ENCODE results near the gene OR1D5. TPM values are rescaled to one million over a fixed set of nuclear protein-coding genes. Genes with fewer than 3 reads are reported as not detected.
"Not testable (repeated sequence)": the region's sequence is repeated elsewhere in the genome, so short reads cannot be mapped to it uniquely, and the experiment has no call there.

Gene OR1D5
- total and polyA plus RNA-seq, 2 donors from 2014 or later, result not detected

DNA sequence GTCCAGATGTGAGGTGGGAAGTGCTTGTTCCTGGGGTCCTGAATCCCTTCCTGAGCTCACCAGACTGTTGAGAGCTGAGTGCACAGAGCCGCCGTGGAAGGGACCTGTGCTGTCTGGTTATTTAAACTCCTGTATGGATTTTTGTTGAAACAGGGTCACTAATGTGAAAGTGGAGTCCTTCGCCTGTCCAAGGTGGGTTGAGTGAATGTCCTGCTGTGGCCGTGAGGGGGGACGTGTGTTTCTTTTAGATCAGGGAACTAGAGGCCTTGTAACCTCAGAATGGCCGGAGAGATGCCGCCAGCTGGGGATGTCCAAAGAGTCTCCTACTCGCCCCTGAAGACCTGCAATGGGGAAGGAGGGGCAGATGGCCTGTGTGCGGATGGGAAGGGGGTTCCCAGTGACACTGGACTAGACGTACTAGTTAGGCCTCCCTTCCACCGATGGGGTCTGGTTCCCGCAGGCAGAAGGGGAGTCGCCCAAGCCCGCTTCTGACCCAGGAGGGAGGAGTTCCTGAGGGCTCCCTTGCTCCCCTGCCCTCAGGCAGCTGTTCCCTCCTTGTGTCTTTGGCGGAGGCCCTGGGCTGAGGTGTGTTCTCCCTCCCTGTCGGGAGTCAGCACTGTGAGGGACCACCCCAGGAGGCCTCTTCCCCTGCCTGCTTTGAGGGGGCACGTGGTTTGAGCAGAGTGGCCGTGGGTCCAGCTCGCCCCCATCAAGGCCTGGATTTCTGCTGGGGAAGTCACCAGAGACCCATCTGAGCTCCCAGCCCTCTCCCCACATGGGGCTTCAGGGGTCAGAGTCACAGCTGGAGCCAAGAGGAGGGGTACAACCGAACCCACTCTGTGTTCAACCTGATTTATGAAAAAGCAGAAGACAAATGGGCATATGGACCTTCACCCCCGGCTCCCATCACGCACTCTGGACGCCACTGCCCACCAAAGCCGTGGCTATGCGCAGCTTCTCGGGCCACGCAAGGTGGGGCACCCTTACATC, 30.9 kb downstream of the OR1D5 start:
- H3K27ac ChIP-seq (ENCODE audit: low read depth in 2 of 2, low read length in 2 of 2), result no peak overlapping the region
- FAIRE-seq (no peak), DNase-seq (peak in 1 of 5 donors; percentile 35)
- H3K4me1 ChIP-seq (ENCODE audit: control insufficient read depth in 2 of 3, insufficient read depth in 2 of 3, low read depth in 1 of 3, low read length in 3 of 3), result no peaks in the 10 kb centered on the region
- no peak overlapping the region for H3K4me3 ChIP-seq (ENCODE audit: low read length in 3 of 3)
- H3K36me3 ChIP-seq (ENCODE audit: control insufficient read depth in 2 of 3, insufficient read depth in 3 of 3, low read length in 3 of 3), result no peaks in the 10 kb centered on the region
- no peaks in the 10 kb centered on the region for H3K27me3 ChIP-seq (ENCODE audit: control insufficient read depth, insufficient read depth, low read length)
- H3K9ac ChIP-seq (ENCODE audit: low read length in 3 of 3), result no peak overlapping the region
- TF ChIP-seq, protein P1, sequence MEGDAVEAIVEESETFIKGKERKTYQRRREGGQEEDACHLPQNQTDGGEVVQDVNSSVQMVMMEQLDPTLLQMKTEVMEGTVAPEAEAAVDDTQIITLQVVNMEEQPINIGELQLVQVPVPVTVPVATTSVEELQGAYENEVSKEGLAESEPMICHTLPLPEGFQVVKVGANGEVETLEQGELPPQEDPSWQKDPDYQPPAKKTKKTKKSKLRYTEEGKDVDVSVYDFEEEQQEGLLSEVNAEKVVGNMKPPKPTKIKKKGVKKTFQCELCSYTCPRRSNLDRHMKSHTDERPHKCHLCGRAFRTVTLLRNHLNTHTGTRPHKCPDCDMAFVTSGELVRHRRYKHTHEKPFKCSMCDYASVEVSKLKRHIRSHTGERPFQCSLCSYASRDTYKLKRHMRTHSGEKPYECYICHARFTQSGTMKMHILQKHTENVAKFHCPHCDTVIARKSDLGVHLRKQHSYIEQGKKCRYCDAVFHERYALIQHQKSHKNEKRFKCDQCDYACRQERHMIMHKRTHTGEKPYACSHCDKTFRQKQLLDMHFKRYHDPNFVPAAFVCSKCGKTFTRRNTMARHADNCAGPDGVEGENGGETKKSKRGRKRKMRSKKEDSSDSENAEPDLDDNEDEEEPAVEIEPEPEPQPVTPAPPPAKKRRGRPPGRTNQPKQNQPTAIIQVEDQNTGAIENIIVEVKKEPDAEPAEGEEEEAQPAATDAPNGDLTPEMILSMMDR (IDR thresholded peaks at IDR 0.05; ENCODE audit: borderline replicate concordance, extremely low read depth, insufficient read depth), result no peak
- intact Hi-C loops (cut with DNase I), result no loop called here
- H3K9me3 ChIP-seq (ENCODE audit: control insufficient read depth in 2 of 3, insufficient read depth in 1 of 3, low read length in 3 of 3), result no peaks in the 10 kb centered on the region

DNA sequence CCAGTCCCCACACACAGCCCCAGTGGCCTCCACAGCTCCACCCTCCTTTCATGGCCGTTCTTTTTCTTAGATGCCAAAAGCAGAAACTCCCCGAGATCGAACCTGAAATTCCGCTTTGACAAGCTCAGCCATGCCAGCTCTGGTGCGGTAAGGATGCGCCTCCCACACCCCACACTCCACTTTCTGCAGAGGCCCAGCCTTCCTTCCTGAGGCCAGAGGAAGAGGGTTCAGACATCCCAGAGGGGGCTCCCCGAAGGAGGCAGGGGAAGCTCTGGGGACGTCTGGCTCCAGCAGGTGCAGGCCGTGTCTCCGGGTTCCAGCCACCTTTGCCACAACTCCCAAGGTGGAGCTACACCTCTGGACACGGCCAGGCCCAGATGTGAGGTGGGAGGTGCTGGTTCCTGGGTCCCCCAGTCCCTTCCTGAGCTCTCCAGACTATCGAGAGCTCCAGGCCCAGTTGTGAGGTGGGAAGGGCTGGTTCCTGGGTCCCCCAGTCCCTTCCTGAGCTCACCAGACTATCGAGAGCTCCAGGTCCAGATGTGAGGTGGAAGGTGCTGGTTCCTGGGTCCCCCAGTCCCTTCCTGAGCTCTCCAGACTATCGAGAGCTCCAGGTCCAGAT, 32.4 kb downstream of the OR1D5 start:
- DNase-seq, result peak in 1 of 5 donors; percentile 39
- H3K36me3 ChIP-seq (ENCODE audit: control insufficient read depth in 2 of 3, insufficient read depth in 3 of 3, low read length in 3 of 3); FAIRE-seq; H3K9ac ChIP-seq (ENCODE audit: low read length in 3 of 3); H3K9me3 ChIP-seq (ENCODE audit: control insufficient read depth in 2 of 3, insufficient read depth in 1 of 3, low read length in 3 of 3); H3K4me3 ChIP-seq (ENCODE audit: low read length in 3 of 3); H3K27me3 ChIP-seq (ENCODE audit: control insufficient read depth, insufficient read depth, low read length); H3K27ac ChIP-seq (ENCODE audit: low read depth in 2 of 2, low read length in 2 of 2); intact Hi-C loops (cut with DNase I); H3K4me1 ChIP-seq (ENCODE audit: control insufficient read depth in 2 of 3, insufficient read depth in 2 of 3, low read depth in 1 of 3, low read length in 3 of 3): not testable (repeated sequence)

DNA sequence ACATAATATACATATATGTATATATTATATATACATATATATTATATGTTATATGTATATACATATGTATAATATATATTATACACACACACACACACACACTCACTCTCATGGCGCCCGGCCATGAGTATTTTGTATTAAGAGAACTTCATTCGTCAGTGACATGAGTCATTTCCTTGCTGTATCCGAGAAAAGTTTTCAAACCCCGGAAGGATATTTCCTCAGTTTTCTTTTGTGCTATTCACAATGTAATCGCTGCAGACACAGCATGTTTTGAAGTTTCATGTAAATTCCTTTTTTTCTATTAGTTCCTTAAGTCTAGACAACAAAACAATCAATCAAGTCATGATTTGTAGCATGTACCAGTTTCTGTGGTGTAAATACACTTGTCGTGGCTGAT, 33.3 kb downstream of the OR1D5 start:
- no peaks in the 10 kb centered on the region for H3K27me3 ChIP-seq (ENCODE audit: control insufficient read depth, insufficient read depth, low read length)
- H3K9ac ChIP-seq (ENCODE audit: low read length in 3 of 3), result no peak overlapping the region
- intact Hi-C loops (cut with DNase I), result no loop called here
- H3K4me1 ChIP-seq (ENCODE audit: control insufficient read depth in 2 of 3, insufficient read depth in 2 of 3, low read depth in 1 of 3, low read length in 3 of 3), result no peaks in the 10 kb centered on the region
- no peak for FAIRE-seq
- DNase-seq, result no peak
- TF ChIP-seq, protein P1 (IDR thresholded peaks at IDR 0.05; ENCODE audit: borderline replicate concordance, extremely low read depth, insufficient read depth), result no peak
- H3K27ac ChIP-seq (ENCODE audit: low read depth in 2 of 2, low read length in 2 of 2), result no peak overlapping the region
- H3K4me3 ChIP-seq (ENCODE audit: low read length in 3 of 3), result no peak overlapping the region
- no peaks in the 10 kb centered on the region for H3K9me3 ChIP-seq (ENCODE audit: control insufficient read depth in 2 of 3, insufficient read depth in 1 of 3, low read length in 3 of 3)
- no peaks in the 10 kb centered on the region for H3K36me3 ChIP-seq (ENCODE audit: control insufficient read depth in 2 of 3, insufficient read depth in 3 of 3, low read length in 3 of 3)
